ENCODE results near the gene UCP2.

Gene UCP2

DNA sequence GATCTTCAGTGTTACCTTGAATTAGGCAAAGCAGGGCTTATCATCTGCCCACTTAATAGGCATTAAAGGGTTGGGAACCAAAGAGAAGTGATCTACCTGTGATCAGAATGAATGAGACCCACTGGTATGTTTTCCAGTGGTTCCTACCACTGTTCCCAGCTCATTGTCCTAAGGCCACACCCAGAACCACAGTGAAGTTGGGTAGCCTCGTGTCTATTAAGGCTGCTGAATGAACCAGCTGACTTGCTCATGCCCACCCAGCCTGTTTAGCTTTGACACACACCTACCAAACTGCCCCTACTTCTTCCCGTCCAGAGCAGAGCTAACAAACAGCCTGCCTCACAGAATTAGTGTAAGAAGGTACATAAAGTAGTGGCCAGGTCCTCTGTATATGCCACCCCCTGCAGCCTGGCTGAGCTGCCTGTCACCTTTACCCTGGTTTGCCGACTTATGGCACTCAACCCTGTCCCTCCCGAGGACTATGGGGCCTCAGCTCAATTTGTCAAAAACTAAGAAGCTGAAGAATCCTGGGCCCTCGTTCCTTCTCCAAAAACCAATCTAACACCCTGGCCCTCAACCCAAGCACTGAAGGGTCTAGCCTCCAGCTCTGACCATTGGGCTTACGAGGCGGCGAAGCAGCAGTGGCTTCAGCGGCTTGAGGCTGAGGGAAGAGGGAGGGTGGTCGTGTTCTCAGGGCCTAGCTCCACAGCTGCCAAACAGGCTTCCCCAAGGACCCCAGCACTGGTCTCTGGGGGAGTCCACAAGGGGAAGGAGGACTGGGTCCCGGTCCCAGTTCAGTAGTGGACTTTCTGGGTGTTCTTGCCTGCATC, 9.8 kb downstream of the UCP2 start:
- DNase-seq (ENCODE audit: insufficient read length, low spot score) (no peak), FAIRE-seq (no peak)

DNA sequence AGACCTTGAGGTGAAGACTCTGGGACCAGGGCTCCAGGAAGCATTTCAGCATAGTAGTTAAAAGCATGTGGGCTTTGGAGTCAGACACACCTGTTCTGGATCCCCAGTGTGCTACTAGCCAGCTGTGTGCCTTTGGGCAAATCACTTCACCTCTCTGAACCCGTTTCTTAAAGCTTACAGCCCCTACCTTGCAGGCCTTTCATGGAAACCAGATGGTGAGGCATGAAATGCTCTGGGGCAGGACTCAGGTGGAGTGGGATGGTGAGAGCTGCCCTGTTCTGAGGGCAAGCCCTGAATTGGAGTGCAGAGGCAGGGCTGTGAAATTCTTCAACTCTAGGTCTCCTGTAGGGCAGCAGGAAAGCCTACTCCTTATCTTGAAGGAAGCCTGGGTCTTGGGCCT, 10.5 kb downstream of the UCP2 start:
- DNase-seq (ENCODE audit: insufficient read length, low spot score) (no peak), FAIRE-seq (no peak)

DNA sequence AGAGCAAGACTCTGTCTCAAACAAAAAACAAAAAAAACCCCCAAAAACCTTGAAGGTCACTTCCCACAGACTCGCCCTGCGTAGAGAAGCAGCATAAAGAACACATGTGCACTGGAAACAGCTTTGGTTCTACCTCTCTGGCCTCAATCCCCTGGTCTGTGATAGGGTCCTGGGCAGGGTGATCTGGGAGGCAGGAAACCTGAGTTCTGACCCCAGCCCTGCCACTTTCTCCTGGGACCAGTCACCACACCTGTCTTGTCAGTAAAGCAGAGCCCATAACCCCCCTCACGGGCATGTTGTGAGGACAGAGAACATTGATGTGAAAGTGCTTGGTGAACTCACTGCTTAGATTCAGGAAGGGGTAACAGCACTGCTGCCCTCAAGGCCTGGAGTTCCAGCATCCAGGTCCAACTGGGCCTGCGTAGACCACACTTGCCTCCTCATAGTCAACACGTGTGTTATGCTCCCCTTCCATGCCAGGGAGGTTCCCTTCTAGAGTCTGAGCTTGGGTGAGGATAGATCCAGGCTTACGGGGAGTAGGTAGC, 11.4 kb downstream of the UCP2 start:
- FAIRE-seq (no peak), DNase-seq (ENCODE audit: insufficient read length, low spot score) (no peak)

DNA sequence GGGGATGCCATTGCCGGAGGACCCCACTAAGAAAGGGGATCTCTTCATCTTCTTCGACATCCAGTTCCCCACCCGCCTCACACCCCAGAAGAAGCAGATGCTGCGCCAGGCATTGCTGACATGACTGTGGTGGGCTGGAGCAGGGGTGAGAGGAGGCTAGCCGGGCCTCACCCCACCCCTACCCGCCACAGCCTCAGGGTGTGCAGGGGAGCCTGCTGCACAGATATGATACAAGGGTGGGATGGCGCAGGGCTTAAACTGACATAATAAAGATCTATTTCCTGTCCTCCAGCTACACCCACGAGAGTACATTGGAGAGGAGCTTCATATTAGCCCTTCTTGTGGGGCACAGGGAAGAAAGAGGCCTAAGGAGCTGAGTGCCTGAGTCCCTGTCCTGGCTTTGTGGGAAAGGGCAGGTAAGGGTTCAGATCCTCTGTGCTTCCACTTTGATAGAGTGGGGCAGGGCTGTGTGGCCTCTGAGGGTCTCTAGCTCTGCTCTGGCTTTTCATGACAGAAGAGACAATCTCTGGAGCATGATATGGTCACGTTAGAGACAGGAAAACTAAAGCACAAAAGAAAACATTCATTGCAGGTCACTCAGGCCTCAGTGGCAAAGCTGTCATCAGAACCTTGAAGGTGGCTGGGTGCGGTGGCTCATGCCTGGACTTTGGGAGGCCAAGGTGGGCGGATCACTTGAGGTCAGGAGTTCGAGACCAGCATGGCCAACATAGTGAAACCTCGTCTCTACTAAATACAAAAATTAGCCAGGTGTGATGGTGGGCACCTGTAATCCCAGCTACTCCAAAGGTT, 12.4 kb downstream of the UCP2 start:
- FAIRE-seq: no peak
- DNase-seq (ENCODE audit: insufficient read length, low spot score): no peak

DNA sequence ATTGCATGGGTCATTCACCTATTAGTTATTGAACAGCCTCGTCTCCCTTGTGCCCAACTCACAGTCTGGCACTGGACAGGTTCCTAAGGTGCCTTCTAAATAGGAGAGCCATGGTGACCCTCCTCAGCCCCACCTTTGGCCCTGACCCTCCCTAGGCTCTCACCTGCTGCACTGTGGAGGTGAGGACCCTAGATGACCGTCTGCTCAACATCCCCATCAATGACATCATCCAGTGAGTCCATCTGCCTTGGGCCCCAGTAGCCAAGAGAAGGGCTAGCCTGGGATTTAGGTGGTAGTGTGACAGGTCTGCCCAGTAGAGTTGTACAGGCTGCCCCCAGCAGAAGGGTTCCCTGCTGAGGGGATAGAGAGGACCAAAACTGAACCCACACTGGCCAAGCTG, 13.6 kb downstream of the UCP2 start:
- no peak for FAIRE-seq

DNA sequence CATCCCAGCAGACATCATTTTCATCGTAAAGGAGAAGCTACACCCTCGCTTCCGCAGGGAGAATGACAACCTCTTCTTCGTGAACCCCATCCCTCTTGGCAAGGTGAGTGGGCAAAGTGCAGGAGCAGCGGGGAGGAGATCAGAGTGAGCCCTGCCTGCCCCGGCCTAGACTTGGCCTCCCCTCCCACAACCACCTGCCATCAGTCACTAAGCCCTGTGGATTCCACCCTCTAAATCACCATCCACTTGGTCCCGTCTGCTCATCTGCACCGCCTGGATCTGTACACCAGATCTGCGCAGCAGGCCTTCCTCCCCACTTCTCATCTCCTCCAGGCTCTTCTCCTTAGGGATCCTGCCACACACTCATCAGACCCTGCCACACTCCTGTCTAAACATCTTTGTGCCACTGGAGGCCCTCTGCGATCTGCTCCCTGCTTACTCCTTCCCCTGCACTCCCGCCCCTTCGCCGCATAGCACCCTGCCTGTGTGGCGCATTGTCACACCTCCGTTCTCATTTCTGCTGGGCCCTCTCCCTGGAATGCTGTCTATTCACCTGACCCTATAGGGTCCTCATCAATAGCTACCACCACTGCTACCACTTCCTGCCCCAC, 14.2 kb downstream of the UCP2 start:
- FAIRE-seq (no peak), DNase-seq (ENCODE audit: insufficient read length, low spot score) (no peak)

More for the DNA sequence above, 13.6 kb downstream of the UCP2 start:
- DNase-seq (ENCODE audit: insufficient read length, low spot score): no peak

DNA sequence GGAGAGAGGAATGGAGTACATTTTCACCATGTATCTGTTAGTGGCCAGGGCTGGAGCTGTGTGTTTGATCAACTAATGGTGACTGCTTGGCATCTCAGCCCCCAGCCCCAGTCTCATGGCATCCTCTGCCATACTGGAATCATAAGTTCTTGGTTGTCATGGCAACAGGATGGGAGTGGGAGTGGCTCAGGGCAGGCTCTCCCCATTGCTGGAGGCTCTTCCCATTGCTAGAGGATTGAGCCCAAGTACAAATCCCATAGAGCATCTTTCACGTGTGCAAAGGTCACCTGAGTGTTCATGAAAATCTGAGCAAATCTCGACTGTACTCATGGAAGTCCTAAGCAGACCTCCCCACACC, 16.9 kb downstream of the UCP2 start:
- DNase-seq (ENCODE audit: insufficient read length, low spot score) (no peak), FAIRE-seq (no peak)

DNA sequence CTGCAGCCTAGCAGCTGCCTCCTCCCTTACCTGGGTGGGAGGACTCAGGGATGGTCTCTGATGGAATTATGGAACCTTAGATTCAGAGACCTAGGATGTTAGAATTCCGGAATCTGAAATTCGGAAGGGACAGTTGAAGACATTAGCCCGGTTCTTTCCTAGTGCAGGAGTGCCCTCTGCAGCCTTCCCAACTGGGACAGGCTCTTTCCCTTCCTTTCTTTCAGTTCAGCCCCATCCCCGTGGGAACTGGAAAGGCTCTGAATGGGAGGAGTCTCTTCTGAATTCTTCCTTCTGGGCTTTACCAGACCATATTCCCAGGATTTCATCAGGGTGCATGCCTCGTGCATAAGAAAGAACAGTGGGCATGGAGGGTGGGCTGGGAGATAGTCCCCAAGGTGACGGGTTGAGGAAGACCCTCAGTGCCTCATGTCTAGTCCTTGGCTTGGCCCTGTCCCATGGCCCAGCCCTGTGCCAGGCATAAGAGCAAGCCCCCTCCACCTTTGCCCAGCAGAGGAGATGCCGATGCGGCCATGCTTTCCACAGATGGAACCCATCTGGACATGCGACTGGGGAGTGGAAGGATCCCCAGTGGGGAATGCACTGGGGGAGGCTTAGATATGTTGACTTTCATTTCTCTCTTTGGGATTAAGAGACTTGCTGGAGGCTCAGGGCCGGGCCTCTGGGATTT, 17.4 kb downstream of the UCP2 start:
- FAIRE-seq: no peak
- DNase-seq (ENCODE audit: insufficient read length, low spot score): no peak

DNA sequence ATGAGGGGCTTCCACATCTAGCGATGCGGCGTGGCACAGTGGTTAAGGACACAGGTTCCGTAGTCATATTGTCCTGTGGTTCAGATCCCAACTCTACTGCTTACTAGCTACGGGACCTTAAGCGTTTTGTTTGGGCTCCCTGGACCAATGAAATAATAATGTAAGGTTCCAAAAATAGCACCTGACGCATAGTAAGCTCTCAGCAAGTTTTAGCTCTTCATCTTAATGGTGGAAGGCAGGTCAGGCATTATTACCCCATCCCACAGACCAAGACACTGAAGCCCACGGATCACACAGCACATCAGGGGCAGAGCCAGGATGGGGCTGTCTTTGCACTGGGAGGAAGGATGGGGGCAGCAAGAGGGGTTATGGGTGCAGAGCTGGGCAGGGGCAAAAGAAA, 18.8 kb downstream of the UCP2 start:
- FAIRE-seq (peak; percentile 69), DNase-seq (ENCODE audit: insufficient read length, low spot score) (no peak)

DNA sequence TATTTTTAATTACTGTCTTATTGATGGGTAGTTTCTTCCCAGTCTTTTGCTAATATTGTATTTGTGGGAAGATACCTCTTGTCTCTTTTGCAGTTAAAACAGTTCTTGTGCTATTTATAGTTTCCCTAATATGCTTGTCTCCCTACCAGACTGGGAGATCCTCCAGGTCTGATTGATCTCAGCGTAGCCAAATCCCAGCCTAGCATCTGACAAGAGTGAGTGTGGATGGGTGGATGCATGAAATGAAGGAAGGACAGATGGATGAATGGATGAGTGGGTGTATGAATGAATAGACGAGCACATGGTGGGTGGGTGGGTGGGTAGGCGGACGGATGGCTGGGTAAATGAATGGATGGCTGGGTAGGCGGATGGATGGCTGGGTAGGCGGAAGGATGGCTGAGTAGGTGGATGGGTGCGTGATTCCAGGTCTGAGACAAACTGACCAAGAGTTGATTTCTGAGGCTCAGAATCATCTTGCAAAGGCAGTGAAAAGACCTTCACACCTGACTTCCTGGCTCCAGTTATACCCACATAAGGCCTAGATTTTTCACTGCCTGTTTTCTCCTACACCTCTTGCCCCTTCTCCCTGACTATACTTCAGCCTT, 20.4 kb downstream of the UCP2 start:
- DNase-seq (ENCODE audit: insufficient read length, low spot score): no peak
- peak; percentile 57 for FAIRE-seq

DNA sequence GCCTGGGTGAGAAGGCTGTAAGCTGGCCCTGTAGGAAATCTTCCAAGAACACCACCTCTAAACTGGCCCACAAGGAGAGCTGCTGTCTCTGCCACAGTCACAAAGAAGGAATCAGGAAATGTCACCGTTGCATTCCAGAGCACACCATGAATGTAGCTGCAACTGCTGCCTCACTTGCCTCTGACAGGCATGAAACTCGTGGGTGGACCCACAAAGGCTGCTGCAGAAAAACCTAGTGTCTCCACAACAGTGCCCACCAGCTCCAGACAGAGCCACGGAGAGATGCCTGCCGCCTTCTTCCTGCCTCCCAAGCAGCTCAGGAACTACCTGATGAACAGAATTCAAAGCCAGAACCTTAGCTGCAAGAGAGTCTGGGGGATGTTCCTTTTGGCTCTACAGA, 21.3 kb downstream of the UCP2 start:
- DNase-seq (ENCODE audit: insufficient read length, low spot score) (no peak), FAIRE-seq (peak; percentile 67)

DNA sequence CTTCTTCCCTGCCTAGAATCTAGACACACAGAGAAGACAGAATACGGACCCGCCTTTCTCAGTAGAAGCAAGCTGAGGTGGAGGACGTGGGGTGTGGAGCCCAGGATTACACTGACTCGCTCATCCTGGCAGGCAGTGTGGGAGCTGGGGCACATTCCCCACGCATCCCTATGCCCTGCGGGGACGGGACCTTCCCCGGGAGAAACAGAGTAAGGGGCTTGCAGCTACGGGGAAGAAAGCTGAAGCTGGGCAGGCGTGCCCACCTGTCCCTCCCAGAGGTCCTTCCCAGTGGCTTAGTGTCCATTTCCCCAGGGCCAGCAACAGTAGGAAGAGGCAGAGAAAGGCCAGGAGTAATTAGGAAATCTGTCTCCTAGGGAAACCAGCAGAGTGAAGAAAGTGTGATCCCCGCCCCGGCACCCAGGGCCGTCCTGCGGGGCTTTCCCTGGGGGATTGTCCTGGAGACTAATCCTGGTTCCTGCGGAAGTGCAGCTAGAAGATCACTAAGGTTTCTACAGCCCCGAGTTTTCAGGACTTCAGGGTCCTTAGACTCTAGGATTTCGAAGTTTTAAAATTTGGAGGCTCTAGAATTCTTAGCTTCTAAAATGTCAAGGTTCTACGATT, 24.0 kb downstream of the UCP2 start:
- FAIRE-seq (no peak), DNase-seq (ENCODE audit: insufficient read length, low spot score) (no peak)

DNA sequence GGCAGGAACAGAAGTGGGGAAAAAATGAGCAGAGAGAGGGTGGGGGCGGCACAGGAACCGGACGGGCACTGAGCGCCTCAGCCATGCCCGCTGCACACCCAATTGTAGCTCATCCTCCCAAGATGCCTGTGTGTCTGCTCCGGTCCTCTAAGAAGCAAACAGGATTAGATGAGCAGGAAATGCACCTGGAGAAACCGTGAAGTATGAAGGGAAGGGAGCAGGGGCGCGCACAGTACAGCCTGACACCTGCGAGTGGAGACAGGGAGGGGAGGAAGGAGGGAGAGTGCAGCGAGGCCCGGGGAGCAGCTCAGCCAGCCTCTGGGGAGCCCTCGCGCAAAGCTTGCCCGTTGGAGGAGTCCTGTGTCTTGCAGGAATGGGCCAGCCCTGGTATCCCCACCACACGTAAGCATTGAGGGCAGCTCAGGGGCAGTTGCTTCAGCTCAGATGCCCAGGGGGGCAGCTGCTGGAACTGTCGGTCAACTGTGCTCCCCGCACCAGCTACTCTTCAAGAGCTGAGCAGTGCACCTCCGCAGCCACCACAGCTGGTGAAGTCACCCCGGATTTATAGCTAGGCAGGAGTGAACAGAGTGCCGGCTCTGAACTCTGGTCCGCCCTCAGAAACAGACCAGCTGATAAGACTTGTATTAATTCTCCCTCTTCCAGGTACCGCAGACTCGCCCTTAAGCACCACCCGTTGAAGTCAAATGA, 24.8 kb downstream of the UCP2 start:
- DNase-seq (ENCODE audit: insufficient read length, low spot score): no peak
- FAIRE-seq: no peak

DNA sequence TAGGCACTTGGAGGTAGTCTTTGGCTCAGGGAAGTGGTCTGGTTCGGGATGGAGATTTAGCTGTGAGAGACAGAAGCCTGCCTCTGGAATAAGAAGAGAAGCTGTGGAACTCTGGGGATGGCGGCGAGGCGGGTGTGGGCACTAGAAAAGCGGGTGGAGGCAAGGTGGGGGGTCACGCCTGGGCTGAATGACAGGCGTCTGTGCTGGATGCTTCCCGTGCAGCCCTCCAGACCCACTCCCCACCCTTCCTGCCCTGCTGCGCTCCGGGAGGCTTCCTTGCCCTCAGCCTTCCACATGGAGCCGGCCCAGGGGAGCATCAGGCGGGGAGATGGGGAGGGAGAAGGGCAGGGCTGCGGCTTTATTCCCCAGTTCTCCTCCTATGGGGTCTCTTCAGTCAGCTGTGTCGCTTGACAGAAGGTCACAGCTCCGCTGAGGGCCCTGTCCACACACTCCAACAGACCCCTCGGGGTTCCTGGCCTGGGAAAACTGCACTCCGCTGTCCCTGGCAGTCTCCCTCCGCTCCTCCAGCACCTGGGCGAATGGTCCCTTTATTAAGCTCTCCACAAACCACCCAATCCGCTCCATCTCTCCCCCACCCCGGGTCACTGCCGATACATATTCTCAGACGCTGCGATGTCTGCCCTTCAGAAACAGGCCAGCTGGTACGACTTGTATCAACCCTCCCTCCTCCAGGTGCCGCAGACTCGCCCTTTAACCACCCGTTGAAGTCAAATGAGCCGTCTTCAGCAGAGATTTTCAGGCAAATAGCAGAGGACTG, 25.6 kb downstream of the UCP2 start:
- DNase-seq (ENCODE audit: insufficient read length, low spot score) (no peak), FAIRE-seq (no peak)

DNA sequence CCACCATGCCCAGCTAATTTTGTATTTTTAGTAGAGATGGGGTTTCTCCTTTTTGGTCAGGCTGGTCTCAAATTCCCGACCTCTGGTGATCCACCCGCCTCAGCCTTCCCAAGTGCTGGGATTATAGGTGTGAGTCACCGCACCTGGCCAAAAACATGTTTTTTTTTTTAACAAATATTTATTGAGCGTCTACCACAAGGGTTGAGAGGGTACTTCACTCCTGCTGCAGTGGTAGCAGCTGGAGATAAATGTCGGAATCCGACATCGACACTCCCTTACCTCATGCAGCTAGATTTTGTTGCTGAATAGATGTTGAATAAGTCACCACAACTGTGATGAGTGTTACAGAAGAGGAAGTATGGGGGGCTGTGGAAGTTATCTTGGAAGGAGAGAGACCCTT, 30.8 kb downstream of the UCP2 start:
- no peak for DNase-seq (ENCODE audit: insufficient read length, low spot score)
- no peak for FAIRE-seq

DNA sequence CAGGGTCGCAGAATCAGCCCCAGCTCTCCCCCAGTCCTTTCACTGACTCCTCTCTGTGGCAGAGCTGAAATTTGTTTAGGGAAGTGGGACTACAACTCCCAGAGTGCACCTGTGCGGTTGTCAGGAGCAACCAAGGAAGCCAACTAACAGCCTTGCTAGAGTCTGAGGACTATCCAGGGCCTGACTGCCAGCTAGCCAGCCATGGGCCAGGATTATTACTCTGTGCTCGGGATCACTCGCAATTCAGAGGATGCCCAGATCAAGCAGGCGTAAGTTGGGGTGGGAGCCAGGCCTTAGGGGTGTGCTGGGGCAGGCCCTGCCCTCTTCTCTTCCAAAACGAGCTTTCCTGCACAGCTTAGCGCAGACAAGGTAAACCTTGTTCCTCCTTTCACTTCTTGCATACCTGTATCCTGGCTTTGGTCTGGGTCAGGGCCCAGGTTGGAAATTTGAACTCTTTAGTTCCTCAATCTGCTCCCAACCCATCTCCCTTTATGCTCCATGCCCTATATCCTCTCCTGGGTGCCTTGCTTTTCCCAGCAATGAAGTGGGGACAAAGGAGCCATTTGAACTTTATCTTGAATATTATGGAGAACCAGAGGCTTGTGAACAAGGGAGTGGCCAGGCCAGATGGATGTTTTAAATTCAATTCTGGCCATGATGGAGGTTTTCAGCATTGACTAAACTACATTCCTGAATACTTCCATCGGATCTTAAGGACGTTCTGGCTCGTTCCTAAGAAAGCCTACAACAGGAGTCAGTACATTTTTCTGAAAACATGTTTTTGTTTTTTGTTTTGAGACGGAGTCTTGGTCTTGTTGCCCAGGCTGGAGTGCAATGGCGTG, 31.6 kb downstream of the UCP2 start, which contains the start of gene DNAJB13:
Gene DNAJB13 (plus strand): TSS at position 158 of the 842 bp plus-strand sequence. CDS start 44 bp downstream, at position 202.
- DNase-seq (ENCODE audit: insufficient read length, low spot score): peak; percentile 70
- FAIRE-seq: no peak

DNA sequence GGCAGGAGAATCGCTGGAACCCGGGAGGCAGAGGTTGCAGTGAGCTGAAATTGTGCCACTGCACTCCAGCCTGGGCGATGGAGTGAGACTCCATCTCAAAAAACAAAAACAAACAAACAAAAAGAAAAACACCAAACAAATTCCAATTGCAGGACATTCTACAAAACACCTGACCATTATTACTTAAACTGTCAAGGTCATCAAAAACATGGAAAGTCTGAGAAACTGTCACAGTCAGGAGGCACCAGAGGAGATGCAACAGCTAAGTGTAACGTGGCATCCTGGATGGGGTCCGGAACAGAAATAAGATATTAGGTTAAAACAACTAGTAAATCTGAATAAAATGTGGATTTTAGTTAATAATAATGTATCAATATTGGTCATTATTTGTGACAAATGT, 32.7 kb downstream of the UCP2 start:
- no peak for DNase-seq (ENCODE audit: insufficient read length, low spot score)
- no peak for FAIRE-seq

DNA sequence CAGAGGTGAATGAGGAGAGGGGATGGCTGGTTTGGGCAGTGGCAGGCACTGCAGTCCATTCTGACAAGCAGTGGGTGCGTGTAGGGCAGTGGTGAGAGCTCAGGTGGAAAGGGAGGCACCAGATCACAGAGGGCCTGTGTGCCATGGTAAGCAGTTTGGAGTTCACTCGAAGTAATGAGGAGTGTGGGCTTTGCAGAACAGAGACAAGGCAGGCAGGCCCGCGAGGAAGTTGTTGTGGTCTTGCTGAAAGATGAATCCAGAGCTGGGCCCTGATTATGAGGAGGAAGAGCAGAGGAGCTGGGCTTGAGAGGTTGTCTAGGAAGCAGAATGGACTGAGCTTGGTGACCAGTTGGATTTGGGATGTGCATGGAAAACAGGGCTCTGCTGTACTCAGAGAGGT, 33.4 kb downstream of the UCP2 start:
- FAIRE-seq (no peak), DNase-seq (ENCODE audit: insufficient read length, low spot score) (no peak)
